Ovary (tissue), 3 donors: ENCODE measurements around the gene GRAMD4.
"Not testable (repeated sequence)": the region's sequence is repeated elsewhere in the genome, so short reads cannot be mapped to it uniquely, and the experiment has no call there.

Experiments
- CTCF ChIP-seq, 3 donors: fragments of 450-650 bp in 2 of 3; fragments of 200-600 bp in 1 of 3; IDR thresholded peaks; one replicate each; pipeline versions ENCODE4 v1.5.1 to v1.8.0; 2016 to 2022; ENCODE audit warnings: antibody characterized with exemption in 3 of 3, mild to moderate bottlenecking in 1 of 3
- POLR2A ChIP-seq: fragments of 450-650 bp; IDR thresholded peaks from one replicate; pipeline ENCODE4 v1.6.1; 2017; ENCODE audit warnings: antibody characterized with exemption, mild to moderate bottlenecking, moderate library complexity
- donor health status: DM: no; HTN: no; CAD: no.

- not testable (repeated sequence) for TF ChIP-seq CTCF (IDR thresholded peaks at IDR 0.05); POLR2A
Measured at GRCh38 chr22:46634973-46635685, 14.9 kb downstream of the GRAMD4 start.
